HG03457 (cell line): ENCODE data around the gene CAMSAP1.

Experiments
- ATAC-seq: cut with Tn5 transposase; IDR thresholded peaks from one replicate; pipeline ENCODE4 v1.9.1; 2021; ENCODE audit warnings: moderate number of reproducible peaks; ENCODE audit not compliant: unreplicated experiment

Gene CAMSAP1

DNA sequence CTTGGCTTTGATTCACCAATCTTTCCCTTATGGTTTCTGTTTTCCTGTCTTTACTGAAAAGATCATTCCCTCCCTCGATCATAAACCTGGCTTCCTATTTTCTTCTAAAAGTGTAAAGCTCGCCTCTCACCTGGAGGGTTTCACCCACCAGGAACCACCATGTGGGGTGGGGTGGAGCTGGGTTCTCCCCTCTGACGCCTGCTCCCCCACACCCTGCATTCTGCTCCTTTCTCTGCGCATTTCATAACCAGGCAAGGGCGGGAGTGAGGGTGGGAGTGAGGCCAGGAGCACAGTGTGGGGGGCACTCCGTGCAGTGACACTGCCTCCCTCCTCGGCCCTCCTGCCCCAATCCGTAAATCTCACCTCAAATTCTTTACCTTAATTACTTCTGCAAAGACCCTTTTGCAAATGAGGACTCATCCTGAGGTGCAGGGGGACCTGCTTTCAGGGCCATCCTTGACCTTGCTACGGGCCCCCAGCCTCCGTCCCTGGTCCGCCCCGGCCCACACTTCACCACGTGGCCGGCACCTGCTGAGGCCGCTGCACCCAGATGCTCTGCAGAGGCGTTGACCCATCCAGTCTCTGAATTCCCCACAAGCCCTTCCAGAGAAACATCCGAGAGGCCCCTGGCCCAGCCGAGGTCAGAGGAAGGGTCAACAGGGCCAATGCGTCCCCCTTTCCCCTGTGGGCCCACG is 146.0 kb downstream of the CAMSAP1 start:
- ATAC-seq: no peak

GRCh38 chr9:135760465-135760864 is 146.9 kb downstream of the CAMSAP1 start:
- ATAC-seq: no peak

DNA sequence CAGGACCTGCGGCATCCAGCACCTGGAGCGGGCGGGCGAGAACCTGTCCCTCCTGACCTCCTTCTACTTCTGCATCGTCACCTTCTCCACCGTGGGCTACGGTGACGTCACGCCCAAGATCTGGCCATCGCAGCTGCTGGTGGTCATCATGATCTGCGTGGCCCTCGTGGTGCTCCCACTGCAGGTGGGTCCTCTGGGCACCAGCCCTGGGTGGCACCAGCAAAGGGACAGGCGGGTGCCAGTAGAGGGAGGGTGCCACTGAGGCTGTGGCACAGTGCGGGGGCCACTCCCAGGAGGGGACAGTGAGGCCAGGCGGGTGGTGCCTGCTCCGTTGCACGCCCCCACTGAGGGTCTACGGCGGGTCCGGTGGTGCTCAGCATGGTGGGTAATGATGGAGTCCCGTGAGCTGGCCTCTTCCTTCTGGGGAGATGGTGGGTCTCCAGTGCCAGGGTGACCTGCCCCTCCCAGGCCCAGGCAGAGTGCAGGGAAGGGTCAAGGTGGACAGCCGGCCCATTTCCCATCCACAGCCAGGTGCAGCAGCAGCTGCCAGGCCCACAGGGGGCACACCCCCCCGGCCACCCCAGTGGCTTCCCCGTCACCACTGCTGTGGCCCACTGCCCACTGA is 147.6 kb downstream of the CAMSAP1 start:
- ATAC-seq: no peak

- ATAC-seq: no peak
Observed at GRCh38 chr9:135758870-135759269, 148.5 kb downstream of the CAMSAP1 start.
